ENCODE data around the gene GCLC.

DNA sequence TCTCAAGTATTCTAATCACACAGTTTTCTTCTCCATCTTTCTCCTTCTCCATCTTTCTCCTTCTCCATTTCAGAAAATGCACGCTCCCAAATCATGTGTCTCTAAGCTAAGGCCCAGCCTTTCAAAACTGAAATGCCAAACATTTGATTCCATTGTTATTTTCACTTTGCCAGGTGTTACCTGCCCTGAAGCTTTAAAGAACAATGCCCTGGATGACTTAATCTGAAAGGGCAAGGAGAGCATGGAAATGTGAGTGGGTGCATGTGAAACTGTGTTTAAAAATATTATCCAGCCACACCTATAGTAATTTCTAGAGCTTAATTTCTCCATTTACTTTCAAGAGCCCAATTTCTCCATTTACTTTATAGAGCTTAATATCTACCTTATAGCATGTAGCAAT is 42.4 kb upstream of the GCLC start:
- TF ChIP-seq, protein P1, sequence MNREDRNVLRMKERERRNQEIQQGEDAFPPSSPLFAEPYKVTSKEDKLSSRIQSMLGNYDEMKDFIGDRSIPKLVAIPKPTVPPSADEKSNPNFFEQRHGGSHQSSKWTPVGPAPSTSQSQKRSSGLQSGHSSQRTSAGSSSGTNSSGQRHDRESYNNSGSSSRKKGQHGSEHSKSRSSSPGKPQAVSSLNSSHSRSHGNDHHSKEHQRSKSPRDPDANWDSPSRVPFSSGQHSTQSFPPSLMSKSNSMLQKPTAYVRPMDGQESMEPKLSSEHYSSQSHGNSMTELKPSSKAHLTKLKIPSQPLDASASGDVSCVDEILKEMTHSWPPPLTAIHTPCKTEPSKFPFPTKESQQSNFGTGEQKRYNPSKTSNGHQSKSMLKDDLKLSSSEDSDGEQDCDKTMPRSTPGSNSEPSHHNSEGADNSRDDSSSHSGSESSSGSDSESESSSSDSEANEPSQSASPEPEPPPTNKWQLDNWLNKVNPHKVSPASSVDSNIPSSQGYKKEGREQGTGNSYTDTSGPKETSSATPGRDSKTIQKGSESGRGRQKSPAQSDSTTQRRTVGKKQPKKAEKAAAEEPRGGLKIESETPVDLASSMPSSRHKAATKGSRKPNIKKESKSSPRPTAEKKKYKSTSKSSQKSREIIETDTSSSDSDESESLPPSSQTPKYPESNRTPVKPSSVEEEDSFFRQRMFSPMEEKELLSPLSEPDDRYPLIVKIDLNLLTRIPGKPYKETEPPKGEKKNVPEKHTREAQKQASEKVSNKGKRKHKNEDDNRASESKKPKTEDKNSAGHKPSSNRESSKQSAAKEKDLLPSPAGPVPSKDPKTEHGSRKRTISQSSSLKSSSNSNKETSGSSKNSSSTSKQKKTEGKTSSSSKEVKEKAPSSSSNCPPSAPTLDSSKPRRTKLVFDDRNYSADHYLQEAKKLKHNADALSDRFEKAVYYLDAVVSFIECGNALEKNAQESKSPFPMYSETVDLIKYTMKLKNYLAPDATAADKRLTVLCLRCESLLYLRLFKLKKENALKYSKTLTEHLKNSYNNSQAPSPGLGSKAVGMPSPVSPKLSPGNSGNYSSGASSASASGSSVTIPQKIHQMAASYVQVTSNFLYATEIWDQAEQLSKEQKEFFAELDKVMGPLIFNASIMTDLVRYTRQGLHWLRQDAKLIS (CRISPR knock-in tag; IDR thresholded peaks at IDR 0.05; ENCODE audit: borderline replicate concordance): no peak
- TF ChIP-seq, protein P2, sequence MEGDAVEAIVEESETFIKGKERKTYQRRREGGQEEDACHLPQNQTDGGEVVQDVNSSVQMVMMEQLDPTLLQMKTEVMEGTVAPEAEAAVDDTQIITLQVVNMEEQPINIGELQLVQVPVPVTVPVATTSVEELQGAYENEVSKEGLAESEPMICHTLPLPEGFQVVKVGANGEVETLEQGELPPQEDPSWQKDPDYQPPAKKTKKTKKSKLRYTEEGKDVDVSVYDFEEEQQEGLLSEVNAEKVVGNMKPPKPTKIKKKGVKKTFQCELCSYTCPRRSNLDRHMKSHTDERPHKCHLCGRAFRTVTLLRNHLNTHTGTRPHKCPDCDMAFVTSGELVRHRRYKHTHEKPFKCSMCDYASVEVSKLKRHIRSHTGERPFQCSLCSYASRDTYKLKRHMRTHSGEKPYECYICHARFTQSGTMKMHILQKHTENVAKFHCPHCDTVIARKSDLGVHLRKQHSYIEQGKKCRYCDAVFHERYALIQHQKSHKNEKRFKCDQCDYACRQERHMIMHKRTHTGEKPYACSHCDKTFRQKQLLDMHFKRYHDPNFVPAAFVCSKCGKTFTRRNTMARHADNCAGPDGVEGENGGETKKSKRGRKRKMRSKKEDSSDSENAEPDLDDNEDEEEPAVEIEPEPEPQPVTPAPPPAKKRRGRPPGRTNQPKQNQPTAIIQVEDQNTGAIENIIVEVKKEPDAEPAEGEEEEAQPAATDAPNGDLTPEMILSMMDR (IDR thresholded peaks at IDR 0.05): no peak
- TF ChIP-seq ZNF423 (CRISPR knock-in tag; IDR thresholded peaks at IDR 0.05) (no peak), CBFB (CRISPR knock-in tag; IDR thresholded peaks at IDR 0.05; ENCODE audit: low read depth) (no peak), FOXP1 (CRISPR knock-in tag; IDR thresholded peaks at IDR 0.05; ENCODE audit: borderline replicate concordance) (no peak), SP1 (CRISPR knock-in tag; conservative IDR thresholded peaks at IDR 0.05) (no peak), NR2C2 (CRISPR knock-in tag; IDR thresholded peaks at IDR 0.05) (no peak)
- TF ChIP-seq, protein P3, sequence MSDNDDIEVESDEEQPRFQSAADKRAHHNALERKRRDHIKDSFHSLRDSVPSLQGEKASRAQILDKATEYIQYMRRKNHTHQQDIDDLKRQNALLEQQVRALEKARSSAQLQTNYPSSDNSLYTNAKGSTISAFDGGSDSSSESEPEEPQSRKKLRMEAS (CRISPR knock-in tag; IDR thresholded peaks at IDR 0.05): no peak
- TF ChIP-seq, protein P4, sequence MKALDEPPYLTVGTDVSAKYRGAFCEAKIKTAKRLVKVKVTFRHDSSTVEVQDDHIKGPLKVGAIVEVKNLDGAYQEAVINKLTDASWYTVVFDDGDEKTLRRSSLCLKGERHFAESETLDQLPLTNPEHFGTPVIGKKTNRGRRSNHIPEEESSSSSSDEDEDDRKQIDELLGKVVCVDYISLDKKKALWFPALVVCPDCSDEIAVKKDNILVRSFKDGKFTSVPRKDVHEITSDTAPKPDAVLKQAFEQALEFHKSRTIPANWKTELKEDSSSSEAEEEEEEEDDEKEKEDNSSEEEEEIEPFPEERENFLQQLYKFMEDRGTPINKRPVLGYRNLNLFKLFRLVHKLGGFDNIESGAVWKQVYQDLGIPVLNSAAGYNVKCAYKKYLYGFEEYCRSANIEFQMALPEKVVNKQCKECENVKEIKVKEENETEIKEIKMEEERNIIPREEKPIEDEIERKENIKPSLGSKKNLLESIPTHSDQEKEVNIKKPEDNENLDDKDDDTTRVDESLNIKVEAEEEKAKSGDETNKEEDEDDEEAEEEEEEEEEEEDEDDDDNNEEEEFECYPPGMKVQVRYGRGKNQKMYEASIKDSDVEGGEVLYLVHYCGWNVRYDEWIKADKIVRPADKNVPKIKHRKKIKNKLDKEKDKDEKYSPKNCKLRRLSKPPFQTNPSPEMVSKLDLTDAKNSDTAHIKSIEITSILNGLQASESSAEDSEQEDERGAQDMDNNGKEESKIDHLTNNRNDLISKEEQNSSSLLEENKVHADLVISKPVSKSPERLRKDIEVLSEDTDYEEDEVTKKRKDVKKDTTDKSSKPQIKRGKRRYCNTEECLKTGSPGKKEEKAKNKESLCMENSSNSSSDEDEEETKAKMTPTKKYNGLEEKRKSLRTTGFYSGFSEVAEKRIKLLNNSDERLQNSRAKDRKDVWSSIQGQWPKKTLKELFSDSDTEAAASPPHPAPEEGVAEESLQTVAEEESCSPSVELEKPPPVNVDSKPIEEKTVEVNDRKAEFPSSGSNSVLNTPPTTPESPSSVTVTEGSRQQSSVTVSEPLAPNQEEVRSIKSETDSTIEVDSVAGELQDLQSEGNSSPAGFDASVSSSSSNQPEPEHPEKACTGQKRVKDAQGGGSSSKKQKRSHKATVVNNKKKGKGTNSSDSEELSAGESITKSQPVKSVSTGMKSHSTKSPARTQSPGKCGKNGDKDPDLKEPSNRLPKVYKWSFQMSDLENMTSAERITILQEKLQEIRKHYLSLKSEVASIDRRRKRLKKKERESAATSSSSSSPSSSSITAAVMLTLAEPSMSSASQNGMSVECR (CRISPR knock-in tag; IDR thresholded peaks at IDR 0.05; ENCODE audit: borderline replicate concordance): no peak

Data from WTC11 (cell line).